HCT116 (cell line): ENCODE results near the gene ZGPAT. TPM values are rescaled to one million over a fixed set of nuclear protein-coding genes. Genes with fewer than 3 reads are reported as not detected.

Experiments
- ATAC-seq: fragments of 200-7000 bp; cut with Tn5 transposase; 2 replicates; pipeline ENCODE4 v1.9.1; 2020; ENCODE audit warnings: mild to moderate bottlenecking, moderate library complexity
- BruUV-seq: library from RNA; stranded (reverse); fragments of 400-500 nt; replicated peaks from 2 replicates; lab custom pipeline; 2021; lab: Mats Ljungman, UMichigan
- CTCF ChIA-PET: fragments of 300-600 bp; sonication (Branson Sonifier 250); formaldehyde crosslinking; loops from one replicate; lab custom pipeline; 2021; ENCODE audit warnings: antibody characterized with exemption; lab: Charles Lee
- POLR2A ChIA-PET: fragments of 300-600, 350-600 bp; sonication (Branson Sonifier 250); formaldehyde crosslinking; loops from one replicate; lab custom pipeline; 2021; ENCODE audit warnings: antibody characterized with exemption; lab: Charles Lee
- RAD21 ChIA-PET, 2 experiments: fragments of 300-600 bp; sonication (Branson Sonifier 250); formaldehyde crosslinking; loops; one replicate each; lab custom pipeline; 2023; ENCODE audit warnings: low total read pairs in 2 of 2; ENCODE audit not compliant: uncharacterized antibody in 2 of 2, unreplicated experiment in 2 of 2, low non-redundant PET in 1 of 2; lab: Charles Lee
- DNase-seq: peaks from one replicate; pipeline ENCODE4 v3.0.0-alpha.2; 2010; ENCODE audit warnings: low read depth, low spot score
- H2AFZ ChIP-seq: fragments of 200-600 bp; shearing (Covaris generic), sonication (generic); 2 replicates; pipeline ENCODE4 v1.6.1; 2017; ENCODE audit warnings: low read depth, mixed run types, mixed read lengths, antibody characterized with exemption, low read length; ENCODE audit not compliant: poor library complexity, severe bottlenecking
- H3K27ac ChIP-seq: 2 replicates; pipeline ENCODE4 v1.5.1; 2012; ENCODE audit warnings: low read depth, low read length
- H3K27me3 ChIP-seq: fragments of 200-600 bp; sonication (generic); 2 replicates; pipeline ENCODE4 v1.6.1; 2016; ENCODE audit warnings: mixed run types, low read length, mixed read lengths; ENCODE audit not compliant: insufficient read depth
- H3K36me3 ChIP-seq, 2 experiments: fragments of 200-500 bp in 1 of 2; fragments of 200-600 bp in 1 of 2; sonication (Bioruptor generic) in 1 of 2; sonication (generic) in 1 of 2; 2 replicates each; pipeline versions ENCODE4 v1.5.1 to v1.6.1; 2014 to 2016; ENCODE audit warnings: low read length in 2 of 2, inconsistent platforms in 1 of 2, mixed read lengths in 1 of 2, mixed run types in 1 of 2; ENCODE audit not compliant: insufficient read depth in 2 of 2, control insufficient read depth in 1 of 2
- H3K4me1 ChIP-seq, 2 experiments: fragments of 200-600 bp in 1 of 2; sonication (generic) in 1 of 2; 2 replicates each; pipeline versions ENCODE4 v1.5.1 to v1.6.1; 2012 to 2017; ENCODE audit warnings: low read length in 2 of 2, inconsistent platforms in 1 of 2, mild to moderate bottlenecking in 1 of 2, mixed read lengths in 1 of 2, mixed run types in 1 of 2, moderate library complexity in 1 of 2; ENCODE audit not compliant: insufficient read depth in 2 of 2, control insufficient read depth in 1 of 2
- H3K4me2 ChIP-seq: fragments of 200-600 bp; sonication (generic); 2 replicates; pipeline ENCODE4 v1.6.1; 2017; ENCODE audit warnings: mixed run types, low read length, mixed read lengths
- H3K4me3 ChIP-seq, 2 experiments: fragments of 200-600 bp in 1 of 2; sonication (generic) in 1 of 2; replicated peaks in 1 of 2; 2 replicates each; pipeline ENCODE4 v1.5.1; 2011 to 2016; ENCODE audit warnings: low read length in 2 of 2, control low read depth in 1 of 2, low read depth in 1 of 2, mild to moderate bottlenecking in 1 of 2, mixed read lengths in 1 of 2, mixed run types in 1 of 2
- H3K79me2 ChIP-seq: fragments of 200-600 bp; sonication (generic); 2 replicates; pipeline ENCODE4 v1.6.1; 2017; ENCODE audit warnings: mild to moderate bottlenecking, mixed run types, low read length, moderate library complexity, mixed read lengths; ENCODE audit not compliant: insufficient read depth
- H3K9ac ChIP-seq: fragments of 200-600 bp; sonication (generic); 2 replicates; pipeline ENCODE4 v1.6.1; 2016; ENCODE audit warnings: low read length, mixed read lengths
- H3K9me2 ChIP-seq: fragments of 200-600 bp; sonication (generic), shearing (Covaris generic); 2 replicates; pipeline ENCODE4 v1.6.1; 2017; ENCODE audit warnings: mixed run types, mild to moderate bottlenecking, moderate library complexity; ENCODE audit not compliant: insufficient read depth
- H3K9me3 ChIP-seq, 2 experiments: fragments of 200-500 bp in 1 of 2; fragments of 200-600 bp in 1 of 2; sonication (Bioruptor generic) in 1 of 2; sonication (generic) in 1 of 2; 2 replicates each; pipeline ENCODE4 v1.6.1; 2014 to 2017; ENCODE audit warnings: low read length in 2 of 2, mixed read lengths in 2 of 2, inconsistent platforms in 1 of 2, low read depth in 1 of 2, mild to moderate bottlenecking in 1 of 2, mixed run types in 1 of 2, moderate library complexity in 1 of 2; ENCODE audit not compliant: control insufficient read depth in 1 of 2, insufficient read depth in 1 of 2
- H4K20me1 ChIP-seq: fragments of 200-600 bp; sonication (generic), shearing (Covaris generic); 2 replicates; pipeline ENCODE4 v1.6.1; 2017; ENCODE audit warnings: mixed run types, mild to moderate bottlenecking, moderate library complexity; ENCODE audit not compliant: insufficient read depth
- EGR1 ChIP-seq: IDR thresholded peaks from 2 replicates; pipeline ENCODE4 v1.6.1; 2012; ENCODE audit warnings: low read depth
- EZH2 ChIP-seq: fragments of 200-600 bp; sonication (generic); IDR thresholded peaks from 2 replicates; pipeline ENCODE4 v1.6.1; 2017; ENCODE audit warnings: antibody characterized with exemption, mixed run types
- JUND ChIP-seq: IDR thresholded peaks from 2 replicates; pipeline ENCODE4 v1.6.1; 2012
- POLR2AphosphoS5 ChIP-seq: IDR thresholded peaks from 2 replicates; pipeline ENCODE4 v1.6.1; 2011; ENCODE audit warnings: mild to moderate bottlenecking, low read depth, low read length, moderate library complexity
- RAD21 ChIP-seq: IDR thresholded peaks from 2 replicates; pipeline ENCODE4 v1.6.1; 2012; ENCODE audit warnings: low read depth, mild to moderate bottlenecking
- SIN3A ChIP-seq: IDR thresholded peaks from 2 replicates; pipeline ENCODE4 v1.6.1; 2012; ENCODE audit warnings: low read depth
- SP1 ChIP-seq: IDR thresholded peaks from 2 replicates; pipeline ENCODE4 v1.6.1; 2012; ENCODE audit warnings: low read depth
- YY1 ChIP-seq: IDR thresholded peaks from 2 replicates; pipeline ENCODE4 v1.6.1; 2011; ENCODE audit warnings: low read length, low read depth, moderate library complexity, mild to moderate bottlenecking; ENCODE audit not compliant: insufficient replicate concordance; ENCODE audit errors: extremely low read depth
- ZNF274 ChIP-seq: fragments of 200-500 bp; sonication (Bioruptor generic); IDR thresholded peaks from 2 replicates; pipeline ENCODE4 v1.6.1; 2014; ENCODE audit warnings: mild to moderate bottlenecking, low read depth, low read length, inconsistent platforms
- intact Hi-C: fragments of 100-400 bp; cut with micrococcal nuclease; formaldehyde crosslinking; loops from 2 replicates; pipeline ENCODE4 v1.10.0; 2022
- total RNA-seq: library from RNA; stranded (reverse); gene quantifications from one replicate; pipeline ENCODE4 v1.2.1, GENCODE V29; 2021; ENCODE audit not compliant: unreplicated experiment
- TF ChIP-seq, protein P1 (sequence below): IDR thresholded peaks from 2 replicates; pipeline ENCODE4 v1.6.1; 2012
- TF ChIP-seq, protein P2 (sequence below): IDR thresholded peaks from 2 replicates; pipeline ENCODE4 v1.6.1; 2012
- TF ChIP-seq, protein P3 (sequence below), 3 experiments: fragments of 200-600 bp in 1 of 3; sonication (generic) in 1 of 3; IDR thresholded peaks in 2 of 3; conservative IDR thresholded peaks in 1 of 3; 2 replicates each; pipeline ENCODE4 v1.5.1; 2012 to 2017; ENCODE audit warnings: low read depth in 2 of 3, low read length in 2 of 3, antibody characterized with exemption in 1 of 3, borderline replicate concordance in 1 of 3, control low read depth in 1 of 3, mild to moderate bottlenecking in 1 of 3, mixed read lengths in 1 of 3, mixed run types in 1 of 3, moderate library complexity in 1 of 3; ENCODE audit not compliant: insufficient read depth in 1 of 3
- TF ChIP-seq, protein P4 (sequence below): IDR thresholded peaks from 2 replicates; pipeline ENCODE4 v1.6.1; 2011; ENCODE audit warnings: mild to moderate bottlenecking, low read length, moderate library complexity; ENCODE audit not compliant: insufficient replicate concordance; ENCODE audit errors: extremely low read depth
- TF ChIP-seq, protein P5 (sequence below): IDR thresholded peaks from 2 replicates; pipeline ENCODE4 v1.6.1; 2012; ENCODE audit warnings: low read depth

The ZGPAT gene
- total RNA-seq, 1 experiment from 2014 or later = 30.6 TPM

DNA sequence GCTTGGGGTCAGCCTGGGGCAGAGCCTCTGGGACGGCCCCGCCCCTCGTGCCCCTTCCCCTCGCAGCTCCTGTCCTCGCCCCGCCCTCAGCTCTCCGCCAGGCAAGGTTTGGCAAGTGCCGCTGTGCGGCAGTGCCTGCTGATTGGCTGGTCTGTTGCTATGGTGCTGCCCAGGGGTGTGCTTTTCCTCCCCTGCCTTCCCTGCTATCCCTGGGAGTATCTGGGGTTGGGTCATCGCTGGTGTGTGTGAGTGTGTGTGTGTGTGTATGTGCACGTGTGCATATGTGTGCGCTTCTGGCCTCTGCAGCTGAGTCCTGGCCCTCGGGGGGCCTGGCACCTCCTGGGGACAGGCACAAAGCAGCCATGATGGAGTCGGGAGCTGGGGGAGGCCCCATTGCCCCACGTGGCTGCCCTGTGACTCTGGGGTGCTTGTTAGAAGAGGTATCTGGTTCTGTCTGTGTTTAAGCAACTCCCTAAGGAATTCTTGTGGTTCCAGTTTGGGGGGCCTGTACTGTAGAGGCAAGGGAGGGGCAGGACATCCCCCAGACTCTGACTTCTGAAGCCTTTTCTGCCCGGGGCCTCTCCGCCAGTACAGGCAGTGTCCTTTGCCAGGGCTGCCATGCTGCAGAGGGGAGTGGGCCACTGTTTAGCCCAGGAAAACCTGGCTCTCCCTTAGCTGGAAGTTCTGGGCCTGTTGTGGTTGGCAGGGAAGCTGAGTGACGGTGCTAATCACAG, 42.8 kb upstream of the ZGPAT start:
- intact Hi-C loops = no loop called here
- POLR2A ChIA-PET = no interaction called here
- RAD21 ChIA-PET = no interaction called here

More for the DNA sequence above, 42.8 kb upstream of the ZGPAT start:
- Histone ChIP-seq H3K36me3 (peaks cover 21 to 51% of the 10 kb centered on the region in 2 experiments), H3K9me2 (no peaks in the 10 kb centered on the region), H4K20me1 (no peaks in the 10 kb centered on the region), H3K9ac (no peak overlapping the region), H2AFZ (no peak overlapping the region), H3K4me3 (no peak overlapping the region), H3K4me2 (no peak overlapping the region), H3K27ac (no peak overlapping the region; the same call in 1 of the 2 replicates), H3K9me3 (no peaks in the 10 kb centered on the region), H3K4me1 (no peaks in the 10 kb centered on the region), H3K27me3 (no peaks in the 10 kb centered on the region), H3K79me2 (peaks cover 46% of the 10 kb centered on the region)
- DNase-seq = no peak
- CTCF ChIA-PET = no interaction called here
- BruUV-seq = no TSS peak
- TF ChIP-seq, protein P1, sequence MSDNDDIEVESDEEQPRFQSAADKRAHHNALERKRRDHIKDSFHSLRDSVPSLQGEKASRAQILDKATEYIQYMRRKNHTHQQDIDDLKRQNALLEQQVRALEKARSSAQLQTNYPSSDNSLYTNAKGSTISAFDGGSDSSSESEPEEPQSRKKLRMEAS = no peak
- TF ChIP-seq JUND = no peak
- TF ChIP-seq, protein P2, sequence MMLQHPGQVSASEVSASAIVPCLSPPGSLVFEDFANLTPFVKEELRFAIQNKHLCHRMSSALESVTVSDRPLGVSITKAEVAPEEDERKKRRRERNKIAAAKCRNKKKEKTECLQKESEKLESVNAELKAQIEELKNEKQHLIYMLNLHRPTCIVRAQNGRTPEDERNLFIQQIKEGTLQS = no peak
- TF ChIP-seq, protein P3, sequence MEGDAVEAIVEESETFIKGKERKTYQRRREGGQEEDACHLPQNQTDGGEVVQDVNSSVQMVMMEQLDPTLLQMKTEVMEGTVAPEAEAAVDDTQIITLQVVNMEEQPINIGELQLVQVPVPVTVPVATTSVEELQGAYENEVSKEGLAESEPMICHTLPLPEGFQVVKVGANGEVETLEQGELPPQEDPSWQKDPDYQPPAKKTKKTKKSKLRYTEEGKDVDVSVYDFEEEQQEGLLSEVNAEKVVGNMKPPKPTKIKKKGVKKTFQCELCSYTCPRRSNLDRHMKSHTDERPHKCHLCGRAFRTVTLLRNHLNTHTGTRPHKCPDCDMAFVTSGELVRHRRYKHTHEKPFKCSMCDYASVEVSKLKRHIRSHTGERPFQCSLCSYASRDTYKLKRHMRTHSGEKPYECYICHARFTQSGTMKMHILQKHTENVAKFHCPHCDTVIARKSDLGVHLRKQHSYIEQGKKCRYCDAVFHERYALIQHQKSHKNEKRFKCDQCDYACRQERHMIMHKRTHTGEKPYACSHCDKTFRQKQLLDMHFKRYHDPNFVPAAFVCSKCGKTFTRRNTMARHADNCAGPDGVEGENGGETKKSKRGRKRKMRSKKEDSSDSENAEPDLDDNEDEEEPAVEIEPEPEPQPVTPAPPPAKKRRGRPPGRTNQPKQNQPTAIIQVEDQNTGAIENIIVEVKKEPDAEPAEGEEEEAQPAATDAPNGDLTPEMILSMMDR (IDR thresholded peaks at IDR 0.05 in 2 of 3, conservative IDR thresholded peaks at IDR 0.05 in 1 of 3; ENCODE audit: borderline replicate concordance in 1 of 3, insufficient read depth in 1 of 3, low read depth in 2 of 3, low read length in 2 of 3) = no peak
- no peak for TF ChIP-seq ZNF274
- TF ChIP-seq YY1 = no peak
- no peak for TF ChIP-seq EZH2
- TF ChIP-seq SIN3A = no peak
- TF ChIP-seq RAD21 = no peak
- no peak for TF ChIP-seq SP1
- TF ChIP-seq EGR1 = no peak
- TF ChIP-seq, protein P4, sequence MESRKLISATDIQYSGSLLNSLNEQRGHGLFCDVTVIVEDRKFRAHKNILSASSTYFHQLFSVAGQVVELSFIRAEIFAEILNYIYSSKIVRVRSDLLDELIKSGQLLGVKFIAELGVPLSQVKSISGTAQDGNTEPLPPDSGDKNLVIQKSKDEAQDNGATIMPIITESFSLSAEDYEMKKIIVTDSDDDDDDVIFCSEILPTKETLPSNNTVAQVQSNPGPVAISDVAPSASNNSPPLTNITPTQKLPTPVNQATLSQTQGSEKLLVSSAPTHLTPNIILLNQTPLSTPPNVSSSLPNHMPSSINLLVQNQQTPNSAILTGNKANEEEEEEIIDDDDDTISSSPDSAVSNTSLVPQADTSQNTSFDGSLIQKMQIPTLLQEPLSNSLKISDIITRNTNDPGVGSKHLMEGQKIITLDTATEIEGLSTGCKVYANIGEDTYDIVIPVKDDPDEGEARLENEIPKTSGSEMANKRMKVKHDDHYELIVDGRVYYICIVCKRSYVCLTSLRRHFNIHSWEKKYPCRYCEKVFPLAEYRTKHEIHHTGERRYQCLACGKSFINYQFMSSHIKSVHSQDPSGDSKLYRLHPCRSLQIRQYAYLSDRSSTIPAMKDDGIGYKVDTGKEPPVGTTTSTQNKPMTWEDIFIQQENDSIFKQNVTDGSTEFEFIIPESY = no peak
- TF ChIP-seq, protein P5, sequence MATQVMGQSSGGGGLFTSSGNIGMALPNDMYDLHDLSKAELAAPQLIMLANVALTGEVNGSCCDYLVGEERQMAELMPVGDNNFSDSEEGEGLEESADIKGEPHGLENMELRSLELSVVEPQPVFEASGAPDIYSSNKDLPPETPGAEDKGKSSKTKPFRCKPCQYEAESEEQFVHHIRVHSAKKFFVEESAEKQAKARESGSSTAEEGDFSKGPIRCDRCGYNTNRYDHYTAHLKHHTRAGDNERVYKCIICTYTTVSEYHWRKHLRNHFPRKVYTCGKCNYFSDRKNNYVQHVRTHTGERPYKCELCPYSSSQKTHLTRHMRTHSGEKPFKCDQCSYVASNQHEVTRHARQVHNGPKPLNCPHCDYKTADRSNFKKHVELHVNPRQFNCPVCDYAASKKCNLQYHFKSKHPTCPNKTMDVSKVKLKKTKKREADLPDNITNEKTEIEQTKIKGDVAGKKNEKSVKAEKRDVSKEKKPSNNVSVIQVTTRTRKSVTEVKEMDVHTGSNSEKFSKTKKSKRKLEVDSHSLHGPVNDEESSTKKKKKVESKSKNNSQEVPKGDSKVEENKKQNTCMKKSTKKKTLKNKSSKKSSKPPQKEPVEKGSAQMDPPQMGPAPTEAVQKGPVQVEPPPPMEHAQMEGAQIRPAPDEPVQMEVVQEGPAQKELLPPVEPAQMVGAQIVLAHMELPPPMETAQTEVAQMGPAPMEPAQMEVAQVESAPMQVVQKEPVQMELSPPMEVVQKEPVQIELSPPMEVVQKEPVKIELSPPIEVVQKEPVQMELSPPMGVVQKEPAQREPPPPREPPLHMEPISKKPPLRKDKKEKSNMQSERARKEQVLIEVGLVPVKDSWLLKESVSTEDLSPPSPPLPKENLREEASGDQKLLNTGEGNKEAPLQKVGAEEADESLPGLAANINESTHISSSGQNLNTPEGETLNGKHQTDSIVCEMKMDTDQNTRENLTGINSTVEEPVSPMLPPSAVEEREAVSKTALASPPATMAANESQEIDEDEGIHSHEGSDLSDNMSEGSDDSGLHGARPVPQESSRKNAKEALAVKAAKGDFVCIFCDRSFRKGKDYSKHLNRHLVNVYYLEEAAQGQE = no peak
- no peak for TF ChIP-seq POLR2AphosphoS5
- peak; percentile 67 for ATAC-seq
